Esophagus muscularis mucosa (tissue), 4 donors: ENCODE data around the gene LUC7L.
"Not testable (repeated sequence)": the region's sequence is repeated elsewhere in the genome, so short reads cannot be mapped to it uniquely, and the experiment has no call there.

Experiments
- CTCF ChIP-seq, 3 experiments: fragments of 200-600 bp in 2 of 3; fragments of 450-650 bp in 1 of 3; sonication (generic) in 2 of 3; IDR thresholded peaks; one replicate each; pipeline ENCODE4 v1.5.1; 2017 to 2019; ENCODE audit warnings: antibody characterized with exemption in 3 of 3, mild to moderate bottlenecking in 2 of 3, moderate library complexity in 1 of 3
- EP300 ChIP-seq: sonication (generic); formaldehyde crosslinking; IDR thresholded peaks from one replicate; pipeline ENCODE4 v1.6.1; 2017; ENCODE audit warnings: antibody characterized with exemption
- POLR2A ChIP-seq: fragments of 450-650 bp; IDR thresholded peaks from one replicate; pipeline ENCODE4 v1.6.1; 2017; ENCODE audit warnings: antibody characterized with exemption, moderate library complexity, mild to moderate bottlenecking, low read depth
- POLR2AphosphoS5 ChIP-seq, 2 donors: sonication (generic); formaldehyde crosslinking; IDR thresholded peaks; one replicate each; pipeline ENCODE4 v1.6.1; 2017; ENCODE audit warnings: antibody characterized with exemption in 2 of 2

DNA sequence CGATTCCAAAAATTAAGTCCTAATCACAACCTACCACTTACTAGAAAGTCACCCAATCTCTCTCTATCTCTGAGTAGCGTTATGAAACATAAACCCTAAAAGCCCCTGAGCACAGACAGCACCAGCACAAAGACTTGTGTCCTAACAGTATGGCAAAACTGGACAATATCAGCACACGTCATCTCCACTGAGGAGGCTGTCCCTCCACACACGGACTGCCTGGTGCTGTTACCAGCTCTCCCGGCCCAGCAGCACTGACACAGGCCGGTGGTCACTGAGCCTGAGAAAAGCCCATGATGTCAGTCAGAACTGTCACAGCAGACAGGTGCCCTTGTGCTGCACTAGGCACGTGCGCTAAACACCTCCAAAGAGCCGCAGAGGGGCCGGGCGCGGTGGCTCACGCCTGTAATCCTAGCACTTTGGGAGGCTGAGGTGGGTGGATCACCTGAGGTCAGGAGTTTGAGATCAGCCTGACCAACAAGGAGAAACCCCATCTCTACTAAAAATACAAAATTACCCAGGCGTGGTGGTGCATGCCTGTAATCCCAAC, 17.5 kb downstream of the LUC7L start:
- TF ChIP-seq CTCF (IDR thresholded peaks at IDR 0.05); POLR2AphosphoS5 (IDR thresholded peaks at IDR 0.05); POLR2A; EP300: not testable (repeated sequence)
